Stimulated activated CD4-positive, alpha-beta T cell treated with anti-CD3 and anti-CD28 coated beads, TNF-alpha, amount 100 ng/mL, for 24 hours (primary cell): ENCODE data around the gene ANKMY1.
"Not testable (repeated sequence)": the region's sequence is repeated elsewhere in the genome, so short reads cannot be mapped to it uniquely, and the experiment has no call there.

Source experiments
- DNase-seq, 3 experiments: peaks; one replicate each; pipeline ENCODE4 v3.0.0-alpha.2; 2020; ENCODE audit warnings: low read depth in 3 of 3

The ANKMY1 gene

DNA sequence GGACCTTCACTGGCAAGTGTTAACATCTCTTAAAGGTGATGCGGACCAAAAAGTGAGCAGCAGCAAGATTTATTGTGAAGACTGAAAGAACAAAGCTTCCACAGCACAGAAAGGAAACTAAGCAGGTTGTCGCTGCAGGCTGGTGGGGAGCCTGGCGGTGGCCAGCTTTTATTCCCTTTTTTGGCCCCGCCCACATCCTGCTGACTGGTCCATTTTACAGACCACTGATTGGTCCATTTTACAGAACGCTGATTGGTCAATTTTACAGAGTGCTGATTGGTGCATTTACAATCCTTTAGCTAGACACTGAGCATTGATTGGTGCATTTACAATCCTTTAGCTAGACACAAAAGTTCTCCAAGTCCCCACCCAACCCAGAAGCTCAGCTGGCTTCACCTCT, 35.9 kb downstream of the ANKMY1 start:
- not testable (repeated sequence) for DNase-seq

DNA sequence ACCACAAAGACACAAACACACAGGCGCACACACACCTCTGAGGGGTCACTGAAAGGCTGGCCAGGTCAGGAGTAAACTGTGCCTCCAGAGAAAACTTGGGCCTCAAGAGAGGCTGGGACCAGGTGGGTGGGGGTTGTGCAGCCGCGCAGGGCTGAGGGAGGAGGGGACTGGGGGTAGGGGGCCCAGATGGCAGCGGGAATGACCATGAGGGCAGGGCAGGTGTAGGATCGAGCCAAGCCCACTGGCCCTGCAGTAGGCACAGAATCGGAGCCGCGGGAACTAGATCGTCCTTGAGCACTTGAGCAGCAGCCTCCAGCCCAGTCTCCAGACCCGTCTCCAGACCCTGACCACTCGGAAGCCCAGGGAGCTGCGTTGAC, 36.8 kb downstream of the ANKMY1 start:
- DNase-seq, result no peak

DNA sequence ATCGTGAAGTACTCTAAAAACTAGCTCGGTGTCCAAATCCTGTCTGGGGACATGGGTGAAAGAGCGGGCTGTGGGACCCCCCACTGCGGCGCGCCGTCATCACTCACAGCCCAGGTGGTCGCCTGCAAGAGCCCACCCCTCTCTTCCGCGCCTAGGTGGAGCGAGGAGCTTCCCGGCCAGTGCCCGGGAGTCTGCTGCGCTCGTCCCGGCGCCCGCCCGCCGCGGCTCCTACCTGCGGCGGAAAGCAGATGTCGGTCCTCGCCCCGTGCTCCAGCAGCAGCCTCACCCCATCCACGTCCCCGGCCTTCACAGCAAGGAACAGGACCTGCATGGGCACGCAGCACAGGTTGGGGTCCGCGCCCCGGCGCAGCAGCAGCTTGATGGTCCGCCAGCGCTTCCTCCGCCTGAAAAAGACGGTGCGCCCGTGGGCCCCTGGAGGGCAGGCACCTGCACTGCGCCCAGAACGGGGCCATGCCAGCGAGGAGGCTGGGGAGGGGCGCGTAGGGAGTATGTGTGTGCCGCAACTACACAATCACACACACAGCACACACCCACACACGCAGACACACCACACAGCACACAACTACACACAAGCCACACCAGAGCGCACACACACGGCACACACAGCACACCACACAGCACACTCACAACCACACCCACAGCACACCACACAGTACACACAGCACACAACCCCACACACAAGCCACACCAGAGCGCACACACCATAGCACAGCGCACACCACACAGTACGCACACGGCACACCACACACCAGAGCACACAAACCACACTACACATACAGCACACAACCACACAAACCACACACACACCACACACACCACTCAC, 37.4 kb downstream of the ANKMY1 start:
- DNase-seq, result no peak

DNA sequence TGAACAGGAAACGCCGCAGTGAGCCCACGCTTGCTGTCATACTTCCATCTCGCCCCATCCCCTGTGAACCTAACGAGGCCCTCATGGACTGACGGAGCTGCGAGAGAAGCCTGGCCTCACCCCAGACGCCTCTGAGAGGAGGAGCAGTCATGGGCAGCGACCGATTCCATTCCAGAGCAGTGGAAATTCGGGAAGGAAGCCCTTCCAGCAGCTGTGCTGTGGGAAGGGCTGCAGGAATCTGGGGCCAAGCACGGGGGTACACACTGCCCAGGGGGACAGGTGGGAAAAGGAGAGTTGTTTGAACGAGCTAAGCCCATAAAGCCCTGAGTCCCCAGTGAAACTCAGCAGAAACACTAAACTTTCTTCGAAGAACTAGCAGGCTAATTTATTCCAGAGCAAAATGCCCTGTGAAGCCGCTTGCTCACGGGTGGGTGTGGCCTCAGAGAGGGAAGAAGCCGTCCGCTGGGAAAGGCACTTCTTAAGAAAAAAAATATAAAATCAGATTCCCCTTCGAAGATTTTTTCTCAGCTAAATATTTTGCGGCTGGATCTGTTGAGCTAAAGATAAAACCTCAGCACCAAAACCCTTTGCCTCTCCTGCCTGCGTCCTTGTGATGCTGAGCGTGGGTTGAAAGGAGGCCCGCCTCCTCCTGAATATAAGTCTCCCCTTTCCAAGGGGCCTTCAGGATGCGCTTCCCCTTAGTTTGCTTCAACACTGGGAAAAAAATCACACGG, 38.2 kb downstream of the ANKMY1 start:
- no peak for DNase-seq

DNA sequence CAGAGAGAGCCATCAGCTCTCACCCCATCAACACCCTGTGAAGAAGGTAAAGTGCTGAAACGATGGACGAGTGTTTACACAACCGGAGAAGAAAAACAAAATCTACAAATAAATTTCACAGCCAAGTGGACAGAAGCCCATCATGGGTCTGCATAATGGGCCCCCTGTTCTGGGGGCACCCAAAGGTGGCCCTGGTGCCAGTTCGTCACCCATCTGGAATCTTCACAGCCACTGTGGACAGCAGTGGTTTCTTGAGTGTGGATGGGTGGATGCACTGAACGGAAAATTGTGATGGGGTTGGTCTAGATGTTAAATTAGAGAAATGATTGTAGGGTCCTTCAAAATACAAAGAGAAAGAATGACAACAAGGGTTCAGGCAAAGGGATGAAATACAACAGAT, 38.8 kb downstream of the ANKMY1 start:
- no peak for DNase-seq

DNA sequence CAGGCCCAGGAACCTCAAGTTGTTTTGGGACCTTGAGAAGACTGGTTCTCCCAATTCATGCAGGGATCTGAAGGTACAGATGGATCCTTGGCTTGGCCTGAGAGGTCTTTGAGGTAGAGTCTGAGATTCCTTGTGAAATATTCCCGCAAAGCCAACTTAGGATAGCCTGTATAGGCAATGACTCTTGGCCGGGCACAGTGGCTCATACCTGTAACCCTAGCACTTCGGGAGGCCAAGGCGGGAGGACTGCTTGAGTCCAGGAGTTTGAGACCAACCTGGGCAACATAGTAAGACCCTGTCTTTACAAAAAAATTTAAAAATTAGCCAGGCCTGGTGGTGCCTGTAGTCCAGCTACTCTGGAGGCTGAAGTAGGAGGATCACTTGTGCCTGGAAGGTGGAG, 40.4 kb downstream of the ANKMY1 start:
- DNase-seq, result no peak

DNA sequence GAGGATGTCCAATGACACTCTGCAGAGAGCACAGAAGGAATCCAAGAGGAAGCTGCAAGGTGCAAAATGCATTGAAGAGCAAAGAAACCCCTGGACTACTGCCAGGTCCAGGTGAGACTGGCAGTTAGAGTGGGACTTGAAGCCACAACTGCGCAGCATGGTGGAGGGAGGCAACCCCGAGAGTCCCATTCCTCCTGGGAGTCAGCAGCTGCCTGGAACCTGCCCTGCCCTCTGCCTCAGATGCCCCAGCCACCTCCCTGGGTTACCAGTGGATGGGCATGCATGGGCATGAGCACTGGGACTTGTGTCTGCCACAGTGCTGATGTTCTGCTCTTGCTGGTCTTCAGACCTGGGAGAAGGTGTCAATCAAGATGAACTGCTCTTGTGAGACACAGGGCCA, 43.2 kb downstream of the ANKMY1 start:
- DNase-seq, result no peak

DNA sequence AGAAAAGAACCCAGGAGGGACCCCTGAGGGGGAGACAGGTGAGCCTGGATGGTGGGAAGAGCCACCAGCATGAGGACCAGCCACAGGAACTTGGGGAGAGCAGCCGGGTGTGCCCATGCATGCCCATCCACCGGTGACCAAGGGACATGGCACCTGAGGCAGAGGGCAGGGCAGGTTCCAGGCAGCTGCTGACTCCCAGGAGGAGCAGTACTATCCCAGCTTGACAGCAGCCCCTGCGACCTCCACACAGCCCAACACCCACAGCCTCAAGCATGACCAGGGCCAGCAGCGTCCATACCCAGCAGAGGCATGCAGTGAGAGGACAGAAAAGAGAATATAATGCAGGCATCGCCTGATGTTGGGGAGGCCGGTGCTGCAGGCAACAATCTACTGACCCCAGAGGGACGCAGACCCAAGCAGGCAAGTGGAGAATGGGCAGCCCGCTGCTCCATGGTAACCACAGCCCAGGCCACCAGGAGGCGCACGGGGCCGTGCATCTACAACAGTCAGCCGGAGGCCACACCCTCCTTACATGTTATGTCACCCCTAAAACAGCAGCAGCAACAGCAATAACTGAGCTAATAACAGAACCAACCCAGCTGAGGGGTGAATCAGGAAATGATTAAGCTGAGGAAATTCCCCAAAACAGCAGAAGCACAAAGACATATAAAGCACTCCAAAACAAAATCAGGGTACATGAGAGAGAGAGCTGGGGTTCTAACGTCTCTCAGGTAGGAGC, 44.1 kb downstream of the ANKMY1 start:
- DNase-seq, result peak; percentile 61 to 81 (median 68)

DNA sequence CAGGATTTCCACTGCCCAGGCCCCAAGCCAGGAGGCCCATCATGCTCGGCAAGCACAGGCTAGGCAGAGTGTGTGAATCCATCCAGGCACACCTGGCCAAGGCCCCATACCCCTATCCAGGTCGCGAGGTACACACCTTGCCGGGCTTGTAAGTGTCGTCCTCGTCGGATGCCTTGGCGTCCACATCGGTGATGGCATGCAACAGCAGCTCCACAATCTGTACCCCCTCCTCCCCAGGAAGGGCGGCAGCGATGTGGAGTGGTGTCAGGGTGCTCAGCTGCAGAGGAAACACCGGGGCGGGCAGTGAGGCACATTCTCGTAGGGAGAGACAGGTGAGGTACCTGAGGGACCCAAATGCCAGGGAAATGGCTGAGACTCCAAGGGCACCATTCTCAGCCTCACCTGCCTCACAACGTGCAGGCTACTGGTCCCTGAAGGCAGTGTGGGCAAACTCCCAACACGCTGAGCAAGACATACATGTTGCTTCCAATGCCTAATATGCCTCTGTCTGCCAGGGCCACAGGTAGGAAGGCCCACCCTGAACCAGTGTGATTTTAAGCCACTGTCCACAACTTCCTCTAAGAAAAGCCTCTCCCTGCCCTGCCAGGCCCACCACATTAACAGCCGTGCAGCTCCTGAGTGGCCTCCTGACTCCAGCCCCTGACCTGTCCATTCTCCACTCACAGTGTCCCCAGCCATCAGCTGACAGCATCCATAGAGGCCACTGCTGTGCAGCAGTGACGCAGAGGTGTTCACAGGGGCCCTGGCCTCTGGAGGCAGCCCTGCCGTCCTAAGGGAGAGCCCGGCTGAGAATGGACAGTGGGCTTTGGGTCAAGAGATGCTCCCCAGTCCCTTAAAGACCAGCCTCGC, 44.9 kb downstream of the ANKMY1 start:
- DNase-seq, result no peak

DNA sequence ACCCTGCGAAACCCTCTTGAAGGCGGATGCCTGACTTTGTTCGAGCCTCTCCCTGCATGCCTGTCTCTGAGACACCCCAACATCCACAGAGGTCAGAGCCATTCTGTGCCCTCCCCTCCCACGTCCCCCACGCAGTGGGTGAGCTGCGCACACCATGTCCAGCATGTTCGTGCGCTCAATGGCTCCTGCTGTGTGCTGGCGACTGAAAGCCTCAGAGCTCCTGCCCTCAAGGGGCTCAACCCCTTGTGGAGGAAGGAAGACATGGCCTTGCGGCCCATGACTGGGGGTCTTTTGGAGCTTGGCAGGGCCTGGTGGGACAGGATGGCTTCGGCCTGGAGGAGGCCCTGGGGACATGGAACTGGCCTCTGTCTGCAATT, 45.7 kb downstream of the ANKMY1 start:
- no peak for DNase-seq

DNA sequence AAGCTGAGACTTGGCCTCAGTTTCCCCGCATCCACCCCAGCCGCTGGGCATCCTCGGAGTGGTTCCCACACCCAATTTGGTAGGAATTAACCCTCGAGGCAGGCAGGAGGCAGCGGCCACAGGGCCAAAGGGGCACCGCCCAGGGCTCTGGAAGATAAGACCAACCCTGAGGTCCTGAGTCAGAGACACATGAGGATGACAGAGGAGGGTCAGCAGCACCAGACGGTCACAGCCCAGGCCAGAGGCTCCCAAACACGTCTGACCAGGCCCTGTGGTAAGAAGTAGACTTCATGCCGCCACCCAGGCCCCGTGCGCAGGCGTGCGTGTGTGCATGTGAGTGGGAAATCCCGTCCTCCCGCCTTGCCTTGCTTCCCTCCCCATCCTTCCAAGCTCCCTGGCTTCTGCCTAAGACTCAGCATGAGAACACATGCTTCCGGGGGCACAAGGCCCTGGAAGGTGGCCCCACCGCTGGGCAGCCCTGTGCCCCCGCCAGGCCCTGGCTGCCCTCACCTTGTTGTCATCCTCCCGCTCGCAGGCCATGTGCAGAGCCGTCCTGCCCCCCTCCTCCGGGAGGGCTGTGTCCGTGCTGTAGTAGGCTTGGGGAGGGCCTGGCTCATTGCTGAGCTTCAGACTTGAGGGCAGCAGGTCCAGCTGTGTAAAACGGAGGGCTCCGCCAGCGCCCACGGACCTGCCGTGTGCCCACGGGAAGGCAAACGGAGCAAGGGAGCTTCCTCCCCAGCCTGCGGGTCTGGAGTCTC, 46.3 kb downstream of the ANKMY1 start:
- DNase-seq, result no peak

DNA sequence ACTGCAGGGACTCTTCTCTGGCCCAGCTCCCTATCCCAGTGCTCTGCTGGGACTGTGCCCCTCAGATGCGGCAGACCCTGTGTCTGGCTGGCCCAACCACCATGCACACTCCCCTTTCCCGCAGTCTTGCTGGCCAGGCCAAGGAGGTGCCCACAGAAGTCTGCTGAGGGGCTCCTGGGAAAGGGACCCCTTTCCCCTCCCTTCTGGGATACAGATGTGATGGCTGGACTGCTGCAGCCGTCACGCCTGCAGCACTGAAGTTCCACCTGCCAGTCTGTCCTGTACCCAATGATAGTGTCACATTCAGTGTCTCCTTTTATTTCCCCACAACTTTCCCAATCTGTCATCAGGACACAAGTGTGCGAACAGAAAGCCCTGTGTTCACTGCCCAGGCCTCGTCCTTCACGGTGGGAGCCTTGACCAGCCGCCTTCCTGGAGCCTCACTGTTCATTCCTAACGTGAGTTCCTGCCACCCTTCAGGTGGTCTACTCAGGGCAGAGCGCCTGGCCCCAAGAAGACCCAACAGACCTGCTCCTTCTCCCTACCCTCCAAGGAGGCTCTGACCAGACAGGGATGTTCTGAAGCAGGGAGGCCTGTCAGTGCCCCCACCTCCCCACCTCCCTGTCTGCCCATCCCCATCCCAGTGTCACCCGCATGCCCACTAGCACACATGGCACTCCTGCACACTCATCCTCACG, 47.1 kb downstream of the ANKMY1 start:
- no peak for DNase-seq

DNA sequence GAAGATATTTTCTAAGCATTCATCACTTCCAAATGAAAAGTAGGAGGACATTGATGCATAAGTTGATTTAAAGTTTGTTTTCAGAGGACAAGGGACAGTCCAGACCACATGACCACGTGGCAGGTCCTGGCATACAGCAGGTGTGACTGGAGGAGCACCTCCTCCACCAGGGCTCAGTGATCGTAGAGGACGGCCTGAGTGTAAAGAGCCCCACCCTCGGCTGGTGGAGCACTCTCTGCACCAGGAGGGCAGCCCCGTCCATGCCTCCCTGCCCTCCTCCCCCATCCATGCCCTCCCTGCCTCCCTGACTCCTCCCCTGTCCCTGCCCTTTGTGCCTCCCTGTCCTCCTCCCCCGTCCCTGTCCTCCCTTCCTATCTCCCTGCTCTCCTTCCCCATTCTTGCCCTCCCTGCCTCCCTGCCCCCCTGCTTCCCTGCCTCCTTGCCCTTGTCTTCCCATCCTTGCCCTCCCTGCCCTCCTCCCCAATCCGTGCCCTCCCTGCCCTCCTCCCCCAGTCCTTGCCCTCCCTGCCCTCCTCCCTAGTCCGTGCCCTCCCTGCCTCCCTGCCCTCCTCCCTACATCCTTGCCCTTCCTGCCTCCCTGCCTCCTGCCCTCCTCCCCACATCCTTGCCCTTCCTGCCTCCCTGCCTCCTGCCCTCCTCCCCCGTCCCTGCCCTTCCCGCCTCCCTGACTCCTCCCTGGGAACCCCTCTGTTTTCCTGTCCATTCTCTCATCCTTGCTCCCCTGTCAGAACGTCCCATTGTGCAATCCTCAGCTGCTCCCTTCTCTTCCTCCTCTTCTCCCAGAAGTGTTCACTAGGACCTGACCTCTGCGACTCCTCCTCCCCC, 47.9 kb downstream of the ANKMY1 start:
- DNase-seq, result no peak

DNA sequence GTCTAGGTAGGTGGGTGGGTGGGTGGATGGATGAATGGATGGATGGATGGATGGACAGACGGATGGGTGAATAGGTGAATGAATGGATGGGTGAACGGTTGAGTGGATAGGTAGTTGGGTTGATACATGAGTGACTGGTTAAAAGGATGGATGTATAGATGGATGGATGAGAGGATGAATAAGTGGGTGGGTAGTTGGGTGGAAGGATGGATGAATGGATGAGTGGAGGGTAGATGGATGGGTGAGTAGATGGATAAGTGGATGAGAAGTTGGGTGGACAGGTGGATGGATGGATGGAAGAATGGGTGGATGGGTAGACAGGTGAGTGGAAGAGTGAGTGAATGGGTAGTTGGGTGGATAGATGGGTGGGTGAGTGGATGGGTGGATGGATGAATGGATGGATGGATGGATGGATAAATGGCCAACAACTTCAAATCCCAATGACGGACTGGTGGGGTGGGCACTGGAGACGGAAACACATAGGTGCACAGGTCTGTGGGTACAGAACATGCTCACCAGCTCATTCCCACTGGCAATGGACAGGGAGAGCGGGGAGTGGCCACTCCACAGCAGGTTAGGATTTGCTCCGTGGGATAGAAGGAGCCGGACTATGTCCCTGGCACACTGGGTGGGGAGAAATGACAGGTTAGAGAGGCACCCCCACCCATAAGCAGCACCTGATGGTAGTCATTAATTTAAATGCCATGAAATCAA, 48.8 kb downstream of the ANKMY1 start:
- DNase-seq, result no peak

DNA sequence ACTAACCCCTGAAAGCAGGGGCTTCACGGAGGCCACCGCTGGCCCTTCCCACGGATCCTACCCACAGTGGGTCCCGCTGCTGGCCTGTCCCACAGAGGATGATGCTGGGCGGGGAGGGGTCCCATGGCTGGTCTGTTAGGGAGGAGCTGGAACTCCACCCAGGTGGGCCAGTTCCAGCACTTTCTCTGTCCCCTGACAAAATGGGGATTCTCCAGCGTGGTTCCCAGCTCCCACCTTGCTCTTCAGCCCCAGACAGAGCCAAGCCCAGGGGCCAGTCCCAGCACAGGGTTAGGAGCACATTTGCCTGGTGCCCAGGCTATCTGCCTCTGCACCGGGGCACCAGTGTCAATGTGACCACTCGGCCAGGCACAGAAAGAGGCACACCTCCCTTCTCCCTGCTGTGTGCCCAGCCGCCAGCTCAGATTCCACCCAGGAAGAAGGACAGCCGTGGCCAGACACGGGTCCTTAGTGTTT, 50.0 kb downstream of the ANKMY1 start:
- DNase-seq, result no peak

DNA sequence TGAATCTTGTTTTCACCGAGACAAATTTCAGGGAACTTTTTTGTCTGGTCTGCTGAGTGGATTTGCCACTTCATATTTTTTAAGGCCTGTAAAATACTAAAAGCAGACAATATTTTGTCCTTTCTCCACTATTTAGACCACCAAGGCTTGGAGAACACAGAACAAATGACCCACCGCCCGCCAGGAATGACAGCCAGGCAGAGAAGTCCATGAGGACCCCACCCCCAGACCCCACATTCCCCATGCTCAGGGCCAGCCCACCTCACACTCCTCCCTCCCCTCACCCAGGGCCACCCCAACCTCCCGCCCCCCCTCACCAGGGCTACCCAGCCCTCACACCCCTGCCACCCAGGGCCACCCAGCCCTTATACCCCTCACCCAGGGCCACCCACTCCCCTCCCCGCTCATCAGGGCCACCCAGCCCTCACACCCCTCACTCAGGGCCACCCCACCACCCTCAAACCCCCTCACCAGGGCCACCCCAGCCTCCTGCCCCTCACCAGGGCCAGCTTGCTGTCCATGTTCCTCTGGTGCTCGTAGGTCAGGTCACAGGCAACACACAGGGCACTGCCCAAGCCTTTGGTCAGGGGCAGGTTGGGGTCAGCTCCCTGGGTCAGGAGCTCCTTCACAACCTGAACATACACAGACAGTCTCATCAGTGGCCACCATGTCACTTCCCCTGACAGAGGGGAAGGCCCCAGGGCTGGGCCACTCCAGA, 50.6 kb downstream of the ANKMY1 start:
- DNase-seq, result no peak

DNA sequence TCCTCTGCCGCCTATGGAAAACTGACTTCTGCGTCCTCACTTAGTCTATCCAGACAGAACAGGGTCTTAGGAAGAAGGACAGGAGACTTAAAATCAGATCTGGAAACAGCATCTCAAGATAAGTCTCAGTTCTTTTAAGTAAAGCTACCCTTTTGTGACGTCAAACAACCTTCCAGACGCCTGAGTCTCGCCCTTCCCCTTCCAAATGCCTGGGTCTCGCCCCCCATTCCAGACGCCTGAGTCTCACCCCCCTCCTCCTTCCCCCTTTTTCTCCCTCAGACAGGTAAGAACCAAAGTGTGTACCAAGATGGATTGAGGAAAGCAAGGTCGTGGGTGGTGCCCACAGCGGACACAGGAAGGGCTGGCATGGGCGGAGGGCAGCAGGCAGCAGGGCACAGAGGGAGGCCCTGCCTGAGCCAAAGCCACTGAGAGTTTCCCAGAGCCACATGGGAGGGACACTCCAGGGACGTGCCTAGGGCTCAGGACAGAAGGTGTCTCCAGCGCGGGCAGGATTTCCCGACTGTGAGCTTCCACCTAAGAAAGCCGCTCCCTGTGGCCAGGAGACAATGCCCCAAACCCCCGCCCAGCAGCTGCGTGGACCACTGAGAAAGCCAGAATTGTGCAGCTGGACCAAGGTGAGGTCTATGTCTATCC, 51.3 kb downstream of the ANKMY1 start:
- DNase-seq, result no peak
